DND-41 (cell line): ENCODE results near the gene TUFT1.

ENCODE experiments used
- ATAC-seq: fragments of 200-7000 bp; cut with Tn5 transposase; 3 replicates; pipeline ENCODE4 v1.9.1; 2021; ENCODE audit warnings: low read depth; ENCODE audit not compliant: insufficient read depth
- DNase-seq: peaks from one replicate; pipeline ENCODE4 v3.0.0-alpha.2; 2020
- H2AFZ ChIP-seq: 2 replicates; pipeline ENCODE4 v1.6.0; 2012; ENCODE audit warnings: low read depth, low read length
- H3K27ac ChIP-seq: 2 replicates; pipeline ENCODE4 v1.5.1; 2012; ENCODE audit warnings: low read length, inconsistent platforms
- H3K27me3 ChIP-seq: fragments of 200-600 bp; sonication (generic); 2 replicates; pipeline ENCODE4 v1.6.0; 2012; ENCODE audit warnings: low read length, mild to moderate bottlenecking, inconsistent platforms; ENCODE audit not compliant: insufficient read depth, poor library complexity
- H3K36me3 ChIP-seq: 2 replicates; pipeline ENCODE4 v1.5.1; 2012; ENCODE audit warnings: low read length, inconsistent platforms; ENCODE audit not compliant: insufficient read depth
- H3K4me1 ChIP-seq: 2 replicates; pipeline ENCODE4 v1.5.1; 2012; ENCODE audit warnings: mild to moderate bottlenecking, low read length; ENCODE audit not compliant: insufficient read depth
- H3K4me2 ChIP-seq: 2 replicates; pipeline ENCODE4 v1.6.0; 2012; ENCODE audit warnings: mild to moderate bottlenecking, moderate library complexity, low read length, inconsistent platforms; ENCODE audit not compliant: insufficient read depth
- H3K4me3 ChIP-seq, 2 experiments: fragments of 200-600 bp in 1 of 2; shearing (Covaris generic) in 1 of 2; 2 replicates each; pipeline ENCODE4 v1.5.1; 2012 to 2016; ENCODE audit warnings: inconsistent platforms in 2 of 2, low read length in 2 of 2, mild to moderate bottlenecking in 2 of 2, low read depth in 1 of 2, moderate library complexity in 1 of 2
- H3K79me2 ChIP-seq: 2 replicates; pipeline ENCODE4 v1.6.0; 2012; ENCODE audit warnings: low read length, inconsistent platforms; ENCODE audit not compliant: insufficient read depth
- H3K9ac ChIP-seq: 2 replicates; pipeline ENCODE4 v1.6.0; 2012; ENCODE audit warnings: low read depth, mild to moderate bottlenecking, inconsistent platforms, low read length, moderate library complexity
- H3K9me3 ChIP-seq: 2 replicates; pipeline ENCODE4 v1.5.1; 2012; ENCODE audit warnings: low read length, moderate library complexity, mild to moderate bottlenecking, inconsistent platforms; ENCODE audit not compliant: insufficient read depth, severe bottlenecking
- H4K20me1 ChIP-seq: 2 replicates; pipeline ENCODE4 v1.6.0; 2012; ENCODE audit warnings: low read length; ENCODE audit not compliant: insufficient read depth
- EZH2 ChIP-seq: IDR thresholded peaks from 3 replicates; pipeline ENCODE4 v1.6.1; 2012; ENCODE audit warnings: borderline replicate concordance, low read depth, mild to moderate bottlenecking, moderate library complexity, low read length, inconsistent platforms; ENCODE audit not compliant: severe bottlenecking
- TF ChIP-seq, protein P1 (sequence below): IDR thresholded peaks from 2 replicates; pipeline ENCODE4 v1.5.1; 2012; ENCODE audit warnings: borderline replicate concordance, low read length, moderate library complexity, mild to moderate bottlenecking; ENCODE audit not compliant: poor library complexity, severe bottlenecking; ENCODE audit errors: extremely low read depth

The TUFT1 gene

GRCh38 chr1:151570819-151571218 is 30.7 kb downstream of the TUFT1 start:
- no peaks in the 10 kb centered on the region for H4K20me1 ChIP-seq
- H3K9me3 ChIP-seq: no peaks in the 10 kb centered on the region
- H2AFZ ChIP-seq: no peak overlapping the region
- no peak overlapping the region for H3K4me2 ChIP-seq
- no peak for DNase-seq
- H3K4me1 ChIP-seq: no peaks in the 10 kb centered on the region
- no peaks in the 10 kb centered on the region for H3K36me3 ChIP-seq
- no peak for ATAC-seq
- H3K79me2 ChIP-seq: no peaks in the 10 kb centered on the region
- no peak overlapping the region for H3K4me3 ChIP-seq
- no peak overlapping the region for H3K27ac ChIP-seq
- H3K9ac ChIP-seq: no peak overlapping the region
- peaks cover 3% of the 10 kb centered on the region for H3K27me3 ChIP-seq
- TF ChIP-seq, protein P1, sequence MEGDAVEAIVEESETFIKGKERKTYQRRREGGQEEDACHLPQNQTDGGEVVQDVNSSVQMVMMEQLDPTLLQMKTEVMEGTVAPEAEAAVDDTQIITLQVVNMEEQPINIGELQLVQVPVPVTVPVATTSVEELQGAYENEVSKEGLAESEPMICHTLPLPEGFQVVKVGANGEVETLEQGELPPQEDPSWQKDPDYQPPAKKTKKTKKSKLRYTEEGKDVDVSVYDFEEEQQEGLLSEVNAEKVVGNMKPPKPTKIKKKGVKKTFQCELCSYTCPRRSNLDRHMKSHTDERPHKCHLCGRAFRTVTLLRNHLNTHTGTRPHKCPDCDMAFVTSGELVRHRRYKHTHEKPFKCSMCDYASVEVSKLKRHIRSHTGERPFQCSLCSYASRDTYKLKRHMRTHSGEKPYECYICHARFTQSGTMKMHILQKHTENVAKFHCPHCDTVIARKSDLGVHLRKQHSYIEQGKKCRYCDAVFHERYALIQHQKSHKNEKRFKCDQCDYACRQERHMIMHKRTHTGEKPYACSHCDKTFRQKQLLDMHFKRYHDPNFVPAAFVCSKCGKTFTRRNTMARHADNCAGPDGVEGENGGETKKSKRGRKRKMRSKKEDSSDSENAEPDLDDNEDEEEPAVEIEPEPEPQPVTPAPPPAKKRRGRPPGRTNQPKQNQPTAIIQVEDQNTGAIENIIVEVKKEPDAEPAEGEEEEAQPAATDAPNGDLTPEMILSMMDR: no peak
- TF ChIP-seq EZH2: no peak

DNA sequence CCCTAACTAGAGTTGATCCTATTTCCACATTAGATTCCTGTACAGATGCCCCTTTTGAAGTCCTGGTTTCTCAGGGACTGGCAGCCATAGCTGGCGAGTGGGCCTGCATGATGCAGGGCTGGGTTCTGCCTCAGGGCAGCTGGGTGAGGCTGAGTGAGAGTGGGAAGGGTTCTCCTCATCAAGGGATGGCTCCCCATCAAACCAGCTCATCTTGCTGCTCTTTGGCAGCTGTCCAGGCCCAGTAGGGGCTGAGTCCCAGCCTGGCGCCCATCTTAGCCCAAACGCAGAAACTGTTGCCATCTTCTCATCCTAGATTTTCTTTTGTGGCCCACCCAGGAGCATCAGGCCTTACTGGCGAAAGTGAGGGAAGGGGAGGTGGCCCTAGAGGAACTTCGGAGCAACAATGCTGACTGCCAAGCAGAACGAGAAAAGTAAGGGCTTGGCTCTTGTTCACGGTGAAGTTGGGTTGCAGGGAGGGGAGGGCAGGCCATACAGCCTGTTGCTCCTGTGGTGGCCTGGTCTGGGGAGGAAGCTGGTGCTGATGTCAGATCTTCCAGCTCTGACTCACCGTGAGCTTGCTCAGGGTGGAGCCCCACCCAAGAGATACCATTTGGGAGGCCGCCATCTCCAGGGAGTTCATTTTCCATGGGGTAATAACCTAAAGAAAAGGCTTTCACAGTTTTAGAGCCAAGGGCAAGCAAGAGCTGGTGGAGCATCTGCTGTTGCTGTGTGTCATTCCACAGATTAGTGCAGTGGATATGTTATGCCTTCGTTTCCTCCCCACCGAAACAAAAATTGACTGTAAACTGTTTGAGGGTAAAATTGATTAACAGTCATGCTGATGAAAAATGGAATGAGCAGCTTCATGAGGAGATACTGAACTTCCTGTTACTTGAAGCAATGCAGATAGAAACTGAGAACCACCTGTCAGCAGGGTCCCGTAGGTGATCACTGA is 34.7 kb downstream of the TUFT1 start:
- ATAC-seq (no peak), DNase-seq (no peak)
- H3K27me3 ChIP-seq: peaks cover 4% of the 10 kb centered on the region
- no peaks in the 10 kb centered on the region for H3K36me3 ChIP-seq
- no peak overlapping the region for H3K4me2 ChIP-seq
- no peak overlapping the region for H3K9ac ChIP-seq
- TF ChIP-seq, protein P1: no peak
- TF ChIP-seq EZH2: no peak
- no peaks in the 10 kb centered on the region for H3K79me2 ChIP-seq
- H3K4me3 ChIP-seq: no peak overlapping the region
- H2AFZ ChIP-seq: no peak overlapping the region
- no peak overlapping the region for H3K27ac ChIP-seq
- H4K20me1 ChIP-seq: no peaks in the 10 kb centered on the region
- no peaks in the 10 kb centered on the region for H3K9me3 ChIP-seq
- H3K4me1 ChIP-seq: no peaks in the 10 kb centered on the region

DNA sequence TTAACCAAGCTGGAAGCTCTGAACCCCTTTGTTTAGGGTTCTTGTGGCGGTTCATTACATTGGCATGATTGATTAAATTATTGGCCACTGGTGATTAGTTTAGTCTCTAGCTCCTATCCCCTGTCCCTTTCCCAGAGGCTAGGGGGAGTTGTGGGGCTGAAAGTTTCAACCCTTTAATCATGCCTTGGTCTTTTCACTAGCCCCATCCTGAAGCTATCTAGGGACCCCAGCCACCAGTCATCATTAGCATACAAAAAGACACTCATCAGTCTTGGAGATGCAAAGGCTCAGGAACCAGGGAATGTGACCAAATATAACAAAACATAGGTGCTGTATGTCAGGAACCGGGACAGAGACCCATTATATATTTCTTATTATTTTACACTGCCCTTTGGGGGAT is 37.1 kb downstream of the TUFT1 start:
- Histone ChIP-seq H3K36me3 (no peaks in the 10 kb centered on the region), H2AFZ (no peak overlapping the region), H3K4me3 (no peak overlapping the region)

More for the DNA sequence above, 37.1 kb downstream of the TUFT1 start:
- ATAC-seq (no peak), DNase-seq (no peak)
- Histone ChIP-seq H3K4me2 (no peak overlapping the region), H3K9me3 (no peaks in the 10 kb centered on the region), H3K4me1 (no peaks in the 10 kb centered on the region), H4K20me1 (no peaks in the 10 kb centered on the region), H3K27me3 (peaks cover 7% of the 10 kb centered on the region), H3K79me2 (no peaks in the 10 kb centered on the region), H3K27ac (no peak overlapping the region), H3K9ac (no peak overlapping the region)
- TF ChIP-seq EZH2: no peak
- TF ChIP-seq, protein P1: no peak
